Duodenal mucosa (tissue), 2 donors: Measurements from ENCODE around the gene DOCK3.
"Not testable (repeated sequence)": the region's sequence is repeated elsewhere in the genome, so short reads cannot be mapped to it uniquely, and the experiment has no call there.

Source experiments
- H3K27ac ChIP-seq: one replicate; pipeline ENCODE4 v1.7.0; 2013; ENCODE audit warnings: low read depth, low read length
- H3K27me3 ChIP-seq, 2 donors: one replicate each; pipeline ENCODE4 v1.7.0; 2013; ENCODE audit warnings: low read length in 2 of 2, control low read depth in 1 of 2; ENCODE audit not compliant: insufficient read depth in 2 of 2, control insufficient read depth in 1 of 2
- H3K36me3 ChIP-seq, 2 donors: one replicate each; pipeline ENCODE4 v1.7.0; 2013; ENCODE audit warnings: low read length in 2 of 2, control low read depth in 1 of 2; ENCODE audit not compliant: insufficient read depth in 2 of 2, control insufficient read depth in 1 of 2
- H3K4me1 ChIP-seq, 2 donors: one replicate each; pipeline ENCODE4 v1.7.0; 2013; ENCODE audit warnings: low read length in 2 of 2, control low read depth in 1 of 2; ENCODE audit not compliant: insufficient read depth in 2 of 2, control insufficient read depth in 1 of 2
- H3K4me3 ChIP-seq, 2 donors: one replicate each; pipeline ENCODE4 v1.7.0; 2013; ENCODE audit warnings: low read length in 2 of 2, low read depth in 1 of 2
- H3K9ac ChIP-seq, 2 donors: one replicate each; pipeline ENCODE4 v1.7.0; 2013; ENCODE audit warnings: low read length in 2 of 2, low read depth in 1 of 2
- H3K9me3 ChIP-seq, 2 donors: one replicate each; pipeline ENCODE4 v1.7.0; 2013; ENCODE audit warnings: low read length in 2 of 2, control low read depth in 1 of 2; ENCODE audit not compliant: control insufficient read depth in 1 of 2

DOCK3 gene

DNA sequence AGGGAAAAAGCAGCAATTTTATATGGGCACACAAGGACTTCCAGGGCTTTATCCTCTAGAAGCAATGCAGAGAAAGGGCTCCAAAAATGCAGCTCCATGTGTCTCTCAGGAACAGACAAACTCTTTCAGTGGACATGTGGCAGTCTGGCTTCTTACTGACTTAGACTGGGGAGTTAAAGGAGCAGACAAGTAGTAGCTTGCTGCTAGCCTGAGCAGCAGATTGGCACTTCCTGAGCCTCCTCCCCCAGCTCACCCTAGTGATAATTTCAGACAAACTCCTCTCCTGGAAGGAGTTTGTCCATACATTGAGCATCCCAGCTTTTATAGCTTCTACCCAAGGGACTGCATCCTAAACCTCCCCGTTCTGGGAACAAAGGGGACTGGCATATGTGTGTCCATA, 608.7 kb downstream of the DOCK3 start:
- H3K9ac ChIP-seq: no peak overlapping the region
- H3K27ac ChIP-seq: no peak overlapping the region
- peaks cover 0 to 7% of the 10 kb centered on the region in 2 donors for H3K27me3 ChIP-seq
- H3K9me3 ChIP-seq: peaks cover 0 to 3% of the 10 kb centered on the region in 2 donors
- H3K36me3 ChIP-seq: no peaks in the 10 kb centered on the region
- H3K4me3 ChIP-seq: no peak overlapping the region
- no peaks in the 10 kb centered on the region for H3K4me1 ChIP-seq

GRCh38 chr3:51295625-51296024, 620.9 kb downstream of the DOCK3 start:
- Histone ChIP-seq H3K36me3 (no peaks in the 10 kb centered on the region), H3K27ac (no peak overlapping the region), H3K9ac (no peak overlapping the region), H3K9me3 (no peaks in the 10 kb centered on the region), H3K4me1 (no peaks in the 10 kb centered on the region), H3K4me3 (no peak overlapping the region), H3K27me3 (no peaks in the 10 kb centered on the region)

GRCh38 chr3:51297333-51297732, 622.6 kb downstream of the DOCK3 start:
- Histone ChIP-seq H3K27ac (no peak overlapping the region), H3K4me3 (no peak overlapping the region), H3K9ac (no peak overlapping the region)

GRCh38 chr3:51304230-51304629, 629.5 kb downstream of the DOCK3 start:
- H3K4me1 ChIP-seq: no peaks in the 10 kb centered on the region
- H3K9me3 ChIP-seq: no peaks in the 10 kb centered on the region
- no peaks in the 10 kb centered on the region for H3K36me3 ChIP-seq
- H3K27me3 ChIP-seq: no peaks in the 10 kb centered on the region
- H3K9ac ChIP-seq: no peak overlapping the region
- H3K27ac ChIP-seq: no peak overlapping the region
- H3K4me3 ChIP-seq: no peak overlapping the region

More at GRCh38 chr3:51297333-51297732, 622.6 kb downstream of the DOCK3 start:
- H3K4me1 ChIP-seq: no peaks in the 10 kb centered on the region
- no peaks in the 10 kb centered on the region for H3K9me3 ChIP-seq
- no peaks in the 10 kb centered on the region for H3K27me3 ChIP-seq
- no peaks in the 10 kb centered on the region for H3K36me3 ChIP-seq

GRCh38 chr3:51306093-51306492, 631.4 kb downstream of the DOCK3 start:
- Histone ChIP-seq H3K9ac (no peak overlapping the region), H3K4me3 (no peak overlapping the region), H3K36me3 (no peaks in the 10 kb centered on the region), H3K4me1 (no peaks in the 10 kb centered on the region), H3K9me3 (no peaks in the 10 kb centered on the region), H3K27me3 (no peaks in the 10 kb centered on the region), H3K27ac (no peak overlapping the region)

- Histone ChIP-seq H3K36me3 (no peaks in the 10 kb centered on the region), H3K9me3 (no peaks in the 10 kb centered on the region), H3K4me3 (no peak overlapping the region), H3K27ac (no peak overlapping the region), H3K9ac (no peak overlapping the region), H3K27me3 (no peaks in the 10 kb centered on the region), H3K4me1 (no peaks in the 10 kb centered on the region)
Observed at GRCh38 chr3:51307458-51307857, 632.7 kb downstream of the DOCK3 start.

GRCh38 chr3:51307945-51308607, 633.3 kb downstream of the DOCK3 start:
- not testable (repeated sequence) for H3K27ac ChIP-seq, H3K27me3 ChIP-seq, H3K9ac ChIP-seq, H3K36me3 ChIP-seq, H3K4me3 ChIP-seq, H3K9me3 ChIP-seq, H3K4me1 ChIP-seq

- no peaks in the 10 kb centered on the region for H3K4me1 ChIP-seq
- H3K9ac ChIP-seq: no peak overlapping the region
- no peak overlapping the region for H3K4me3 ChIP-seq
- no peaks in the 10 kb centered on the region for H3K36me3 ChIP-seq
- no peaks in the 10 kb centered on the region for H3K27me3 ChIP-seq
- H3K9me3 ChIP-seq: no peaks in the 10 kb centered on the region
- H3K27ac ChIP-seq: no peak overlapping the region
Observed at GRCh38 chr3:51311055-51311454, 636.3 kb downstream of the DOCK3 start.

DNA sequence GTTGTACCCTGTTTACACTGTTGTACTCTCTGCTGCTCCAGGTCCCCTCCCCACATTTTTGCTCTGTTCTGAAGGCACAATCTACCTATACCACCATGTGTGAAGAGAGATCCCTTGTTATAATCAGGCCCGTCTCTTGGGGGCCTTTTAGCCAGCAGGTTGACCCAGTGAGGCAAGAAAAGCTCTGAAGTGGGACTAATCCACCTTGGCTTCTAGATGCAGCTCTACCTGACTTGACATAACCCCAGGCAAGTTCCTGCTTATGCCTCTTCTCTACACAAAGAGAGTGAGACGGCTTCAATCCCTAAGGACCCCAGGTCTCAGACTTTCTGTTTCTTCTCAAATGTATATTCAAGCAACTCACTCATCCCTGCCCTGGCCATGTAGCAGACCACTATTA, 653.5 kb downstream of the DOCK3 start:
- Histone ChIP-seq H3K9me3 (no peaks in the 10 kb centered on the region), H3K9ac (no peak overlapping the region), H3K27ac (no peak overlapping the region), H3K4me1 (no peaks in the 10 kb centered on the region), H3K27me3 (no peaks in the 10 kb centered on the region), H3K4me3 (no peak overlapping the region), H3K36me3 (no peaks in the 10 kb centered on the region)

DNA sequence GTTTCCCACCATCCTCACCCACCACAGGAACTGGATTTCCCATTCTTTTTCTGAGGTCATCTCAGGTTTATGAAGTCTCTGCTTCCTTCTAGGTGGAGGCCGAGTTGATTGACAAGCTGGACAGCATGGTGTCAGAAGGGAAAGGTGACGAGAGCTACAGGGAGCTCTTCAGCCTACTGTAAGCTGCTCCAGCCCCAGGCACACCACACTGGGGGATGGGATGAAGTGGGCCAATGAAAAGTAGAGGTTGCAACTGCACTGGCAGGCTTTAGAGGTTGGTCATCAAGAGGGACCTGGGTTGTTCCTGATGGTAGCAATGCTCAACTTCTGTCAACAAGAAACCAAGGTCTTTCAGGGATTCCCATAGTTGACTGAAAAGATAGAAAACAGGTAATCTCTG, 655.3 kb downstream of the DOCK3 start:
- Histone ChIP-seq H3K27ac (no peak overlapping the region), H3K27me3 (no peaks in the 10 kb centered on the region), H3K4me3 (no peak overlapping the region), H3K9ac (no peak overlapping the region), H3K36me3 (no peaks in the 10 kb centered on the region), H3K4me1 (no peaks in the 10 kb centered on the region), H3K9me3 (no peaks in the 10 kb centered on the region)

DNA sequence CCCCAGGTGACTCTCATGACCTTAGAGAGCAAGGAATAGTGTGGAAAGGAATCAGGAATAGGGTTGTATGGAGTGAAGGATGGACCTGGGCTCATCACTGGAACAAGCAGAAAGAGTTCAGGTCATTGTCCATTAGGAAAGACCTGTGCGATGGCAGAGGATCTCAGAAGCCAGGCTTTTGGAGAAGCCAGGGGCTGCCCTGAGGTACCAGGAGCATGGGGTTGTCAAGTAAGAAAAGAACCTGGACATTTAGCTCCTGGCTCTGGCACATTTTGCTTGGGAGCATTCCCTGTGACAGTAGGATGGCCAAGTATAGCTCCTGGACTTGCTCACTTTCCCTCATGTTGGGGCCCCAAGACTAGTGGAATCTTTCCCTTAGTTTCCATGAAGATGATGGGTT, 657.4 kb downstream of the DOCK3 start:
- Histone ChIP-seq H3K9me3 (no peaks in the 10 kb centered on the region), H3K27me3 (no peaks in the 10 kb centered on the region), H3K36me3 (no peaks in the 10 kb centered on the region), H3K4me3 (no peak overlapping the region), H3K27ac (no peak overlapping the region), H3K9ac (no peak overlapping the region), H3K4me1 (no peaks in the 10 kb centered on the region)
